ENCODE measurements around the gene CUBN.
A peak's percentile ranks its signal among the peaks of the same experiment; 100 is the strongest.

Gene CUBN

GRCh38 chr10:16995867-16996529 is 133.6 kb downstream of the CUBN start:
- H3K79me2 ChIP-seq, result no peaks in the 10 kb centered on the region
- H2AFZ ChIP-seq, result no peak overlapping the region
- no peaks in the 10 kb centered on the region for H3K9me3 ChIP-seq (ENCODE audit: control insufficient read depth, low read length)
- TF ChIP-seq, protein P1, sequence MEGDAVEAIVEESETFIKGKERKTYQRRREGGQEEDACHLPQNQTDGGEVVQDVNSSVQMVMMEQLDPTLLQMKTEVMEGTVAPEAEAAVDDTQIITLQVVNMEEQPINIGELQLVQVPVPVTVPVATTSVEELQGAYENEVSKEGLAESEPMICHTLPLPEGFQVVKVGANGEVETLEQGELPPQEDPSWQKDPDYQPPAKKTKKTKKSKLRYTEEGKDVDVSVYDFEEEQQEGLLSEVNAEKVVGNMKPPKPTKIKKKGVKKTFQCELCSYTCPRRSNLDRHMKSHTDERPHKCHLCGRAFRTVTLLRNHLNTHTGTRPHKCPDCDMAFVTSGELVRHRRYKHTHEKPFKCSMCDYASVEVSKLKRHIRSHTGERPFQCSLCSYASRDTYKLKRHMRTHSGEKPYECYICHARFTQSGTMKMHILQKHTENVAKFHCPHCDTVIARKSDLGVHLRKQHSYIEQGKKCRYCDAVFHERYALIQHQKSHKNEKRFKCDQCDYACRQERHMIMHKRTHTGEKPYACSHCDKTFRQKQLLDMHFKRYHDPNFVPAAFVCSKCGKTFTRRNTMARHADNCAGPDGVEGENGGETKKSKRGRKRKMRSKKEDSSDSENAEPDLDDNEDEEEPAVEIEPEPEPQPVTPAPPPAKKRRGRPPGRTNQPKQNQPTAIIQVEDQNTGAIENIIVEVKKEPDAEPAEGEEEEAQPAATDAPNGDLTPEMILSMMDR (IDR thresholded peaks at IDR 0.05), result no peak
- no peaks in the 10 kb centered on the region for H3K27me3 ChIP-seq (ENCODE audit: control insufficient read depth, insufficient read depth, low read length)
- no peaks in the 10 kb centered on the region for H3K4me1 ChIP-seq
- H3K27ac ChIP-seq, result peak overlapping the region; percentile 21
- H3K36me3 ChIP-seq (ENCODE audit: control insufficient read depth, insufficient read depth, low read length), result no peaks in the 10 kb centered on the region
- no peak overlapping the region for H3K9ac ChIP-seq
- no peak overlapping the region for H3K4me3 ChIP-seq (ENCODE audit: low read depth, low read length)
- no peak overlapping the region for H3K4me2 ChIP-seq (ENCODE audit: low read length)

- Histone ChIP-seq H3K4me3 (ENCODE audit: low read depth, low read length) (no peak overlapping the region), H3K27ac (no peak overlapping the region), H3K4me1 (no peaks in the 10 kb centered on the region), H2AFZ (no peak overlapping the region), H3K36me3 (ENCODE audit: control insufficient read depth, insufficient read depth, low read length) (no peaks in the 10 kb centered on the region), H3K4me2 (ENCODE audit: low read length) (no peak overlapping the region), H3K9ac (no peak overlapping the region), H3K79me2 (no peaks in the 10 kb centered on the region), H3K27me3 (ENCODE audit: control insufficient read depth, insufficient read depth, low read length) (no peaks in the 10 kb centered on the region), H3K9me3 (ENCODE audit: control insufficient read depth, low read length) (no peaks in the 10 kb centered on the region)
- TF ChIP-seq, protein P1 (IDR thresholded peaks at IDR 0.05), result no peak
These were observed 136.4 kb downstream of the CUBN start for GRCh38 chr10:16993186-16993585.

DNA sequence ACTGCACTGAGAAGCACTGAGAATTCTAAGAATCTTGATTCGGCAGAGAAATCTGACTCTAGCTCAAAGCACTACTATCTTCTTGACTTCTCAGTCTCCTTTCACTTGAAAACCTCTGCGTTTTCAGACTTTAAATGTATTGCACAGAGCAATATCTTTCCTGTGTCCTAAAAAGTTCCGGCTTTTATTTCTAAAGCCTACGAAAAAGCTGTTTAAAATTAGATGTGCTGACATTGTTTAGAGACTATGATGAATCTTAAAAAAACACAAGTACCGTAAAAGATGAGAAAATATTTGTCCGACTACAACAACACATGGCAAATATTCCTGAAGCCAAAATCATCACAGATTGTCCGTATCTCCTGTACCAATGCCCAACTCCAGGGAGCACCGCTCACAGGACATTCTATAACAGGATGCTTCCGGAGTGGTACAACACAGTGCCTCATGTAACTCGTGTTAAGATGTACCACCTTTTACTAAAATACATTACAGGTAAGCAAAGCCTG is 136.9 kb downstream of the CUBN start:
- no peak overlapping the region for H2AFZ ChIP-seq
- no peaks in the 10 kb centered on the region for H3K4me1 ChIP-seq
- H3K79me2 ChIP-seq, result no peaks in the 10 kb centered on the region
- no peak overlapping the region for H3K9ac ChIP-seq
- H3K9me3 ChIP-seq (ENCODE audit: control insufficient read depth, low read length), result no peaks in the 10 kb centered on the region
- H3K4me2 ChIP-seq (ENCODE audit: low read length), result no peak overlapping the region
- TF ChIP-seq, protein P1 (IDR thresholded peaks at IDR 0.05), result no peak
- no peaks in the 10 kb centered on the region for H3K36me3 ChIP-seq (ENCODE audit: control insufficient read depth, insufficient read depth, low read length)
- no peaks in the 10 kb centered on the region for H3K27me3 ChIP-seq (ENCODE audit: control insufficient read depth, insufficient read depth, low read length)
- H3K4me3 ChIP-seq (ENCODE audit: low read depth, low read length), result no peak overlapping the region
- H3K27ac ChIP-seq, result no peak overlapping the region

DNA sequence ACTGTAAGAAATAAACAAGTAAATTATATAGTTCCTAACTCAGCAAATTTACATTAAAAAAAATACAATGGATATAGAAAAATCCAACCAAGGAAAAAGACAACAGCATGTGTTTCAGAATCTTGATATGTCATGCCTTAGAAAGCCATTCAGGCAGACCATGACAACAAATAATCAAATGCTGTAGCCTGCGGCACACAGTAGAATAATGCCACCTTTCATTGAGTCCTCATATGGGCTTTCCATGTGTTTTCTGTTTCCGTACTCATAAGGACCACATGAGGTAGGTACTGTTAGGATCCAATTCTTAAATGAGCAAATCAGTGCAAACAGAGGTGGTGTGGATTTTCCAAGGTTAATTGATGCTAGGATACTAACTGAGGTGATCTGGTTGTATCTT is 138.6 kb downstream of the CUBN start:
- H3K9me3 ChIP-seq (ENCODE audit: control insufficient read depth, low read length), result no peaks in the 10 kb centered on the region
- H3K27ac ChIP-seq, result no peak overlapping the region
- no peaks in the 10 kb centered on the region for H3K79me2 ChIP-seq
- no peak overlapping the region for H2AFZ ChIP-seq
- no peak overlapping the region for H3K4me2 ChIP-seq (ENCODE audit: low read length)
- H3K4me1 ChIP-seq, result no peaks in the 10 kb centered on the region
- no peak overlapping the region for H3K4me3 ChIP-seq (ENCODE audit: low read depth, low read length)
- no peak overlapping the region for H3K9ac ChIP-seq
- no peaks in the 10 kb centered on the region for H3K36me3 ChIP-seq (ENCODE audit: control insufficient read depth, insufficient read depth, low read length)
- H3K27me3 ChIP-seq (ENCODE audit: control insufficient read depth, insufficient read depth, low read length), result no peaks in the 10 kb centered on the region
- TF ChIP-seq, protein P1 (IDR thresholded peaks at IDR 0.05), result no peak

- Histone ChIP-seq H3K27ac (no peak overlapping the region), H3K4me1 (no peaks in the 10 kb centered on the region), H3K36me3 (ENCODE audit: control insufficient read depth, insufficient read depth, low read length) (no peaks in the 10 kb centered on the region), H3K4me3 (ENCODE audit: low read depth, low read length) (no peak overlapping the region), H2AFZ (no peak overlapping the region), H3K79me2 (no peaks in the 10 kb centered on the region), H3K9ac (no peak overlapping the region), H3K4me2 (ENCODE audit: low read length) (no peak overlapping the region), H3K9me3 (ENCODE audit: control insufficient read depth, low read length) (no peaks in the 10 kb centered on the region), H3K27me3 (ENCODE audit: control insufficient read depth, insufficient read depth, low read length) (no peaks in the 10 kb centered on the region)
- TF ChIP-seq, protein P1 (IDR thresholded peaks at IDR 0.05), result no peak
These were observed 139.8 kb downstream of the CUBN start for GRCh38 chr10:16989826-16990293.

Data from parathyroid adenoma (tissue), 2 donors.